Stimulated activated CD4-positive, alpha-beta T cell treated with anti-CD3 and anti-CD28 coated beads, TNF-alpha, amount 100 ng/mL, for 48 hours (primary cell): ENCODE measurements around the gene FAM53B.

Source experiments
- DNase-seq, 3 donors: peaks; one replicate each; pipeline ENCODE4 v3.0.0-alpha.2; 2020; ENCODE audit warnings: low read depth in 3 of 3

Gene FAM53B

DNA sequence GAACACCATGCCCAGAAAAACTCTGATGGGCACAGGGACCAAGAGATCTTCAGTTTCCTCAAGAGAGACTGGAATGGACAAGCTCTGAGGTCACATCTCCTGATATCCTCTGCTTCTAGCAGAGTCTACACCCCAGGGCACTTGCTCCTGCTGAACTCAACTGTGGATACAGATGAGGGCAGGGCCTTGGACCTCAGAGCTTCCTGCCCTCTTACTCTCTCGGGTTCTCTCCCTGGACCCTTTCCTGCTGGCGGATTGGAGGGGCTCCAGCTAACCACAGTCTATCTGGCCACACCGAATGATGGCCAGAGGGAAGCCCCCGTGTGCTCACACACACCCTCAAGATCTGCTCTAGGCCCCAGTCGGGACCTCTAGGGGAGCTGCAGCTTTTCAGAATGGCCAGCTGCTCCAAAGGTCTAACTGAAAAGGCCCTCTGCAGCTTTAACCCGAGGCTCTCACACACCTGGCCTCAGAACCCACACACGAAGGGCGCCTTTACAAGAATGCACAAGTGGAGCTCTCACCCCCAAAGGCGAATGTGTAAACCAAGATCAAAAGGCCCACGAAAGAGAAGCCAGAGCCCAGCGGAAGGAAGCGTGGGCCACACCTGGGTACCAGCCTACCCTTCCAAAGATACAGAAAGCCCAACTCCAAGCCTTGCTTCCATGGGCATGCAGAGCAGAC, 65.5 kb downstream of the FAM53B start:
- DNase-seq, result no peak

DNA sequence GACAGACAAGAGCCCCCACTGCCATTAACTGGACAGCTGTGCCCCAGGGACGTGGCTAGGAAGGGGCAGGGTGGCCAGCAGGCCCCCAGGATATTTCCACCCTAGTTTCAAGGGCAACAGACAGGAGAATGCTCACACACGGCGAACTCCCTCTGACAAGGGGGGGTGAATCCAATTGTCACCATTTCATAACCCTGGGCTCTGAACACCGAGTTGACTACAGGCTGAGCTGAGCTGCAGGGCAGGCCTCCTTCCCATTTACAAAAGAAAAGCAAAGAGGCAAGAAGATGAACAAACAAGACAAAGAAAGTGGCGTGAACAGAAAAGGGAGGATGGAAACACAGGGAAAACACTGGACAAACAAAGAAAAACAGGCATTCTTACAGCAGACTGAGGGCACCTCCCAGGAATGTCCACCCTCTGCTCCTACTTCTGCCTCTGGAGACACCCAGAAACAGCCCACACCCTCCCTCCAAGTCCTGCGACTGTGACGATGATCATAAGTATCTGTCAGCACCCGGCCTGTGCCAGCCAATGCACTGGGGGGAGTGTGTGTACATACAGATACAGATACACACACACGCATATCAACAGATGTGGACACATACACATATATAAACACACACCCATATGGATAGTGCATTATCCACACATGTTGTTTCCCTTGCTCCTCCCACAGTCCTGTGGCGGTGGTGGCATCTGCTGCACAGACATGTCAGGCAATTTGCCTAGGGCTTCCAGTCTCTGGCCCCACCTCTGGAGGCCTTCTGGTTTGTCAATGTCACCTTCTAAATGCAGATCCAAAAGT, 66.2 kb downstream of the FAM53B start:
- no peak for DNase-seq

GRCh38 chr10:124677293-124677699, 66.9 kb downstream of the FAM53B start:
- no peak for DNase-seq

- DNase-seq, result no peak
Observed at GRCh38 chr10:124676416-124677062, 67.6 kb downstream of the FAM53B start.

DNA sequence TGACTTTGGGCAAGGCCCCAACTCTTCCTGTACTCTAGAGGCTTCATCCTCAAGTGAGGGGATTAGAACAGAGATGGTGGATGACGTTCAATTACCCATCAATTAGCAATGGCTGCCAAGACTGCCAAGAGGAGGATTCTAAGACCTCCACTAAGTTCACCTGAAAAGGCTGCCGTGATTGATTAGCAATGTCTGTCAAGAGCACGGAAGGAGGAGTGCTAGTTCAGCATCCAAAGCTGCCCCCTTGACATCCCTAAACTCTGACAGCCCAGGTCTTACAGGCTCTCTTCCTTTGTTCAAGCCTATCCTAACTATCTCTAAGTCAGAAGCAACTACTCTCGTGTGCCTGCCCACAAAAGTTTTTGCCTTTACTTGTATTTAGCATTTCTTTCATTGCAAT, 68.4 kb downstream of the FAM53B start:
- no peak for DNase-seq

- no peak for DNase-seq
Observed at GRCh38 chr10:124675261-124675660, 68.9 kb downstream of the FAM53B start.

GRCh38 chr10:124674768-124675222, 69.4 kb downstream of the FAM53B start:
- DNase-seq, result no peak

DNA sequence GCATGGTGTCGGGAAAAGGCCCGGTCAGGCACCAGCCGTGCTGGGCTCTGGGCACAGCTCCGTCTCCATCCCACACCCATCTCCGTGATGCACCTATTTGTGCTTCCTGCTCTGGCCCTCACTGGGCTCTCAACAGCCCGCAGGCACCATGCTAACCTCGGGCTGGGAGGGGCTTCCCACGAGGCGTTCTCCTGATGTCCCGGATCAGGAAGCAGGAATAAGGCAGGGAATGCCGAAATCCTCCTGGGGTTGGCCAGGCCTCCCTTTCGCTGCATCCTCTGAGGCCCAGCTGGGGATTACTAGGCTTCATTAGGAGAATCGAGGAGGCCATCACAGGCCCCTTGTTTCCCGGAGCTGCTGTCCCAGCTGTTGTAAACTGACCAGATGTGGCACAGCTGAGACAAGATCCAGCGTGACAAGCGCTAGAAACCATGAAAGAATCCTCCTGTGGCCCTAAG, 72.0 kb downstream of the FAM53B start:
- DNase-seq, result no peak

DNA sequence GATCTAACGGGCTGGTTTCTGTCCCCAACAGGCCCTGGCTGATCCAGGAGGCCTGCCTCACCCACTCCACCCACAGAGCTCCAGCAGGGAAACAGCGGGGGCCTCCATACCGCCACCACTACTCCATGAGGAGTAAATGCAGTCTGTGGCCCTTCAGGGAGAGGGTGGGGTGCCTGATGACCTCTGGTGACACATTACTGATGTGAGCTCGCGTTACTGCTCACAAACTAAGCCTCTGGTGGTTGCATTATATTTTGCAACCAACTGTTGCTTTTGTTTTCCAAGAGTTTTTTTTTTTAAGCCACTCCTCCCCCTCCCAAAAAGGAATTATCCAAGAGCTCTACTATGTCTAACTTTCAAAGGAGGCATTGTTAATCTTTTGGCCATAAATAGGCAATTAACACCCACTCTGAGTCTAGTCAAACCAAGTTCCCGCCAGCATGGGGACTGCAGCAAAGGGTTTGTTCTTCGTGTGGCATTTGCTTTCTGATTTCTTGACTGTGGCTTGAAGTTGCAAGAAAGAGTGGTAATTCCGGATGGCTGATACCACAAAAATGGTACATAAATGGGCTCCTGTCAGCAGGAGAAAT, 72.6 kb downstream of the FAM53B start:
- no peak for DNase-seq

GRCh38 chr10:124670849-124671248, 73.3 kb downstream of the FAM53B start:
- DNase-seq, result no peak

- DNase-seq, result no peak
Observed at GRCh38 chr10:124669824-124670654, 74.1 kb downstream of the FAM53B start.

DNA sequence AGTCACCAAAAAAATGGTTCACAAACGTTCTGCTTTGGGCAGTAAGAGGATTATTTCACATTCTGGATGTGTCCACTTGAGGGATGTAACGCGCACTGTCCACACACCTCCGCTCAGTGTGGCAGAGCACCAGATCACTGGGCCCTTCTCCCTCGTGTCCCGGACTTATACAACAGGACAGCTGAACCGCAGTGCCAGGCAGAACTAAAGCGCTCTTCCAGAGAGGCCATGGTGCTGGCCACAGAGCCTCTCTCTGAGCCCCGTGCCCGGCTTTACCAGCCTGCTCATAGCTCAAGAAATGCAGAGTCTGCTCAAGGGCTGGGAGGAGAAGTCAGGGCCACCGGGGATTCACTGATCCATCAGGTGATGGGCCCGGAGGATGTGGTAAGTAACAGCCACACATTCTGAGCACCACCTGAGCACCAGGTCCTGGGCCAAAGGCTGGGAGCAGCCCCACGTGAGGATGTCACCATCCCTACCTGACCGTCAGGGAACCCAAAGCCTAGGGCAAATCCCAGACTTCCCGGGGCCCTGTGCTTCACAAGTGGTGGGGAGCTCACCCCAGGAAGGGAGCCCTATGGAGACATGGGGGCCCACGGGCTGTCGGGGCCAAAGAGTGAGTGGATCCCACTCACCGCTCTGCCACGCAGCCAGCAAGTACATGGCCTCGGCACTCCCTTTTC, 74.9 kb downstream of the FAM53B start:
- no peak for DNase-seq

GRCh38 chr10:124668517-124669051, 75.6 kb downstream of the FAM53B start:
- DNase-seq, result no peak

DNA sequence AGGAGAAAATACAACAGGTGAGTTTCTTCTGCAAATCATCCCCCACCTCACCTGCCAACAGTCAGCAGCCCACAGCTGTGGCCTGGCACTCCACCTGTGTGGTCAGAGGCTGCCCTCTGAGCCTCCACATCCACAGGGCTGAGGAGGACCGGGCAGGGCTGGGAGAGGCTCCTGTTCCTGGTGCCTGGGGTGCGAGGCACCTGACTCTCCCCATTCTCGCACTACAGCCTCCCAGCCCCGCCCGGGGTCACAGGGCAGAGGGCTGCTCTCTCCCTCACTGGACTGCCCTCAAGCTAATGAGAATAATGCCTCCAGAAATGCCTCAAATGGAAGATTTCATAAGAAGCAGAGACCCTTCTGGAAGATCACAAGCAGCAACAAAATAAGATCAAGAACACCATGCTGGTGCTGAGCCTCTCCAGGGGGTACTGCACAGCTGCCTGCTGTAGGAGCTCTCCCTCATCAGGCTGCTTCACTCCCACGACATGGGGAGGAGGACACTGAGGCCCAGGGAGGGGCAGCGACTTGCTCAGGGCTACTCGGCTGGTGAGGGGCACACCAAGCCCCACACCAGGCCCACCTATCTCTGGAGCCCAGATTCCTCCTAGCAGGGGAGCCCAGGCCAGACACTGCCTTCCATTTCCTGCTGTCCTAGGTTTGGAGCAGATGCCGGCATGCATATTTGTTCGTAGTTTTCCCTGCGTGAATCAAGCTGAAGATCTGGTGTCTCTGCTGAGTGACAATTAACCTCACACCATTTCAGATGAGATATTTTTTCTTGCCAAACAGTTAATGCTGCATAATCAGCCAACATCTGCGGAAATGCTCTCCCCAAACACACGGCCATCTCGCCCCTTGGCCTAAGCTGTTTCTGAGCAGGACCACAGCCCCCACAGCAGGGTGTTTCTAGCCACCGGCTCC, 76.5 kb downstream of the FAM53B start:
- DNase-seq, result no peak

DNA sequence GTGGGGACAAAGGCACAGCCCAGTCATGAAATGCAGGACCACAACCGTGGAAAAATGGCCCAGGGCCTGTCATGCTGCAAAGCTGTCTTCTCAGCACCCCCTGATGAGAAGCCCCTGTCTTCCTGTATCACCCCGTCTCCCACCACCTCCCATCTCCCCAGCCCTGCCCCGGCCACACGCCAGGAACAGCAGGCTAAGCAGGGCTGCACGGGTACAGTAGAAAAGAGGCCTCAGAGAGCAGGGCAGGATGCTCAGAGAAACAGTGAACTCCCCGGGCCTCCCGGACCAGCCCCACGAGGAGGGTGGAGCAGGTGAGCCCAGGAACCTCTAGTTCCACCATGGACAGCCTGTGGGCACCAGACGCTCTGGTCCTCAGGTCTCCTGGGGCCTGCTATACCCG, 77.7 kb downstream of the FAM53B start:
- no peak for DNase-seq

GRCh38 chr10:124665980-124666379, 78.2 kb downstream of the FAM53B start:
- no peak for DNase-seq

DNA sequence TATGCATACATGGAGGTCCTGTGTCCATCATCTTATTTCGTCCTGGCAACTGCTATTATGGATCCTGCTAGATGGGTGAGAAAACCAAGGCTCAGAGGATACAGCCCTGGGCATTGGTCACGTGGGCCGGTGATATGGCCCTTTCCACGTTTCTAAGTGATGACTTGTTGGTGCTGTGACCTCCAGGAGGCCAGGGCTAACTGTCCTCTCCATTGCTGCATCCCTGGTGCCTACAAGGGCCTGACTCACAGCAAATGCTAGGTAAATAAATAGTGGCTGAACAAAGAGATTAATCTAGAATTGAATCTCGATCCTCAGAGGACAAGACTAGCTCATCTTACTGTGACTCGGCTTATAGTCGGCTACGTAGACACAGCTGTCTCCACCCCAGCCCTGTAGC, 78.6 kb downstream of the FAM53B start:
- DNase-seq, result no peak

DNA sequence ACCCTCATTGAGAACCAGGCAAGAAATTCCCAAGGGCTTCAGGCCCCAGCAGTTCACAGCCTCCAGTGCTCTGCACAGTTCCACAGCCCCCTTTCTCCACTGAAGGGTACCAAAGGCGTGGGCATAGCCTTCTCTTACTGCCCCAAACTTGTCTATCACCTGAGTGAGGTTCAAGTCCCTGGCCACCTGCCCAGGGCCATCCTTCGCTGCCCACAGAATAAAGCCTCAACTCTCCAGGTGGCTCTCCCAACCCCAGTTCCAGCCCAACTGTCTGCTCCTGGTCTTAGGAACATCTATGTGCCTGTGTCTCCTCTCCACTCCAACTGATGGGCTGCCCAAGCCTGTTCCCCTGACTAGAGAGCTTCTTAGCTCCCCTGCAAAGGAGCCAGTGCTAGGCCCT, 79.1 kb downstream of the FAM53B start:
- no peak for DNase-seq

- DNase-seq, result no peak
Observed at GRCh38 chr10:124663766-124664360, 80.3 kb downstream of the FAM53B start.
